ENCODE measurements around the gene RBL2. TPM values are rescaled to one million over a fixed set of nuclear protein-coding genes. Genes with fewer than 3 reads are reported as not detected.

Gene RBL2
- total and polyA plus RNA-seq, 9 of the 15 experiments (the other 6 are each of a cell fraction or from before 2014, with no cell fraction given): 7.8 to 76.3 (median 28.5) TPM

DNA sequence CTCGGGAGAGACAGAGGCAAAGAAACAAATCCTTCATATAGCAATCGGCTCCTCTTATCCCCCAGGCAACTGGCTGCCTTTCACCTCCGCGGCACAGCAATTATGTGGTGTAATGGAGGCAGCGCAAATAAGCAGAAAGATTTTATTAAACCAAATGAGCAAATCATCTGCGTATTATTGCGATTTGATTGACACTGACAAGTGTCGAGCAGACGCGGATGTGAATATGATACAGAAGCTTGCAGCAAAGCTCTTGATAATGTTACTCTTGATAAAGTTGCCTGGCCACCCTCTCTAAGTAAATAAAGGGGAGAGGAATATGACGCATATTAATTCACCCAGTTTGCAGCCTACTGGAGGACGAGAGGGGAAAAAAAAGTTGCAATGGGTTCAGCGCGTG, 95.2 kb downstream of the RBL2 start (continued):
- TF ChIP-seq, protein P1, sequence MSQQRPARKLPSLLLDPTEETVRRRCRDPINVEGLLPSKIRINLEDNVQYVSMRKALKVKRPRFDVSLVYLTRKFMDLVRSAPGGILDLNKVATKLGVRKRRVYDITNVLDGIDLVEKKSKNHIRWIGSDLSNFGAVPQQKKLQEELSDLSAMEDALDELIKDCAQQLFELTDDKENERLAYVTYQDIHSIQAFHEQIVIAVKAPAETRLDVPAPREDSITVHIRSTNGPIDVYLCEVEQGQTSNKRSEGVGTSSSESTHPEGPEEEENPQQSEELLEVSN (IDR thresholded peaks at IDR 0.05; ENCODE audit: borderline replicate concordance in 1 of 2, extremely low read depth in 1 of 2, insufficient read depth in 1 of 2, insufficient read length in 1 of 2, low read depth in 1 of 2, low read length in 1 of 2, poor library complexity in 1 of 2, severe bottlenecking in 1 of 2): no peak
- TF ChIP-seq, protein P2, sequence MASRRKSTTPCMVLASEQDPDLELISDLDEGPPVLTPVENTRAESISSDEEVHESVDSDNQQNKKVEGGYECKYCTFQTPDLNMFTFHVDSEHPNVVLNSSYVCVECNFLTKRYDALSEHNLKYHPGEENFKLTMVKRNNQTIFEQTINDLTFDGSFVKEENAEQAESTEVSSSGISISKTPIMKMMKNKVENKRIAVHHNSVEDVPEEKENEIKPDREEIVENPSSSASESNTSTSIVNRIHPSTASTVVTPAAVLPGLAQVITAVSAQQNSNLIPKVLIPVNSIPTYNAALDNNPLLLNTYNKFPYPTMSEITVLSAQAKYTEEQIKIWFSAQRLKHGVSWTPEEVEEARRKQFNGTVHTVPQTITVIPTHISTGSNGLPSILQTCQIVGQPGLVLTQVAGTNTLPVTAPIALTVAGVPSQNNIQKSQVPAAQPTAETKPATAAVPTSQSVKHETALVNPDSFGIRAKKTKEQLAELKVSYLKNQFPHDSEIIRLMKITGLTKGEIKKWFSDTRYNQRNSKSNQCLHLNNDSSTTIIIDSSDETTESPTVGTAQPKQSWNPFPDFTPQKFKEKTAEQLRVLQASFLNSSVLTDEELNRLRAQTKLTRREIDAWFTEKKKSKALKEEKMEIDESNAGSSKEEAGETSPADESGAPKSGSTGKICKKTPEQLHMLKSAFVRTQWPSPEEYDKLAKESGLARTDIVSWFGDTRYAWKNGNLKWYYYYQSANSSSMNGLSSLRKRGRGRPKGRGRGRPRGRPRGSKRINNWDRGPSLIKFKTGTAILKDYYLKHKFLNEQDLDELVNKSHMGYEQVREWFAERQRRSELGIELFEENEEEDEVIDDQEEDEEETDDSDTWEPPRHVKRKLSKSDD (conservative IDR thresholded peaks at IDR 0.05; ENCODE audit: low read length): no peak
- TF ChIP-seq ZNF644 (tag; IDR thresholded peaks at IDR 0.05; ENCODE audit: low read depth) (no peak), PRPF4 (IDR thresholded peaks at IDR 0.05; ENCODE audit: insufficient read depth, low read depth, low read length, poor library complexity, severe bottlenecking) (no peak), MBD2 (IDR thresholded peaks at IDR 0.05; ENCODE audit: borderline replicate concordance, low read depth) (no peak)
- TF ChIP-seq, protein P3, sequence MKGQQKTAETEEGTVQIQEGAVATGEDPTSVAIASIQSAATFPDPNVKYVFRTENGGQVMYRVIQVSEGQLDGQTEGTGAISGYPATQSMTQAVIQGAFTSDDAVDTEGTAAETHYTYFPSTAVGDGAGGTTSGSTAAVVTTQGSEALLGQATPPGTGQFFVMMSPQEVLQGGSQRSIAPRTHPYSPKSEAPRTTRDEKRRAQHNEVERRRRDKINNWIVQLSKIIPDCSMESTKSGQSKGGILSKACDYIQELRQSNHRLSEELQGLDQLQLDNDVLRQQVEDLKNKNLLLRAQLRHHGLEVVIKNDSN (CRISPR knock-in tag; IDR thresholded peaks at IDR 0.05): no peak
- TF ChIP-seq, protein P4, sequence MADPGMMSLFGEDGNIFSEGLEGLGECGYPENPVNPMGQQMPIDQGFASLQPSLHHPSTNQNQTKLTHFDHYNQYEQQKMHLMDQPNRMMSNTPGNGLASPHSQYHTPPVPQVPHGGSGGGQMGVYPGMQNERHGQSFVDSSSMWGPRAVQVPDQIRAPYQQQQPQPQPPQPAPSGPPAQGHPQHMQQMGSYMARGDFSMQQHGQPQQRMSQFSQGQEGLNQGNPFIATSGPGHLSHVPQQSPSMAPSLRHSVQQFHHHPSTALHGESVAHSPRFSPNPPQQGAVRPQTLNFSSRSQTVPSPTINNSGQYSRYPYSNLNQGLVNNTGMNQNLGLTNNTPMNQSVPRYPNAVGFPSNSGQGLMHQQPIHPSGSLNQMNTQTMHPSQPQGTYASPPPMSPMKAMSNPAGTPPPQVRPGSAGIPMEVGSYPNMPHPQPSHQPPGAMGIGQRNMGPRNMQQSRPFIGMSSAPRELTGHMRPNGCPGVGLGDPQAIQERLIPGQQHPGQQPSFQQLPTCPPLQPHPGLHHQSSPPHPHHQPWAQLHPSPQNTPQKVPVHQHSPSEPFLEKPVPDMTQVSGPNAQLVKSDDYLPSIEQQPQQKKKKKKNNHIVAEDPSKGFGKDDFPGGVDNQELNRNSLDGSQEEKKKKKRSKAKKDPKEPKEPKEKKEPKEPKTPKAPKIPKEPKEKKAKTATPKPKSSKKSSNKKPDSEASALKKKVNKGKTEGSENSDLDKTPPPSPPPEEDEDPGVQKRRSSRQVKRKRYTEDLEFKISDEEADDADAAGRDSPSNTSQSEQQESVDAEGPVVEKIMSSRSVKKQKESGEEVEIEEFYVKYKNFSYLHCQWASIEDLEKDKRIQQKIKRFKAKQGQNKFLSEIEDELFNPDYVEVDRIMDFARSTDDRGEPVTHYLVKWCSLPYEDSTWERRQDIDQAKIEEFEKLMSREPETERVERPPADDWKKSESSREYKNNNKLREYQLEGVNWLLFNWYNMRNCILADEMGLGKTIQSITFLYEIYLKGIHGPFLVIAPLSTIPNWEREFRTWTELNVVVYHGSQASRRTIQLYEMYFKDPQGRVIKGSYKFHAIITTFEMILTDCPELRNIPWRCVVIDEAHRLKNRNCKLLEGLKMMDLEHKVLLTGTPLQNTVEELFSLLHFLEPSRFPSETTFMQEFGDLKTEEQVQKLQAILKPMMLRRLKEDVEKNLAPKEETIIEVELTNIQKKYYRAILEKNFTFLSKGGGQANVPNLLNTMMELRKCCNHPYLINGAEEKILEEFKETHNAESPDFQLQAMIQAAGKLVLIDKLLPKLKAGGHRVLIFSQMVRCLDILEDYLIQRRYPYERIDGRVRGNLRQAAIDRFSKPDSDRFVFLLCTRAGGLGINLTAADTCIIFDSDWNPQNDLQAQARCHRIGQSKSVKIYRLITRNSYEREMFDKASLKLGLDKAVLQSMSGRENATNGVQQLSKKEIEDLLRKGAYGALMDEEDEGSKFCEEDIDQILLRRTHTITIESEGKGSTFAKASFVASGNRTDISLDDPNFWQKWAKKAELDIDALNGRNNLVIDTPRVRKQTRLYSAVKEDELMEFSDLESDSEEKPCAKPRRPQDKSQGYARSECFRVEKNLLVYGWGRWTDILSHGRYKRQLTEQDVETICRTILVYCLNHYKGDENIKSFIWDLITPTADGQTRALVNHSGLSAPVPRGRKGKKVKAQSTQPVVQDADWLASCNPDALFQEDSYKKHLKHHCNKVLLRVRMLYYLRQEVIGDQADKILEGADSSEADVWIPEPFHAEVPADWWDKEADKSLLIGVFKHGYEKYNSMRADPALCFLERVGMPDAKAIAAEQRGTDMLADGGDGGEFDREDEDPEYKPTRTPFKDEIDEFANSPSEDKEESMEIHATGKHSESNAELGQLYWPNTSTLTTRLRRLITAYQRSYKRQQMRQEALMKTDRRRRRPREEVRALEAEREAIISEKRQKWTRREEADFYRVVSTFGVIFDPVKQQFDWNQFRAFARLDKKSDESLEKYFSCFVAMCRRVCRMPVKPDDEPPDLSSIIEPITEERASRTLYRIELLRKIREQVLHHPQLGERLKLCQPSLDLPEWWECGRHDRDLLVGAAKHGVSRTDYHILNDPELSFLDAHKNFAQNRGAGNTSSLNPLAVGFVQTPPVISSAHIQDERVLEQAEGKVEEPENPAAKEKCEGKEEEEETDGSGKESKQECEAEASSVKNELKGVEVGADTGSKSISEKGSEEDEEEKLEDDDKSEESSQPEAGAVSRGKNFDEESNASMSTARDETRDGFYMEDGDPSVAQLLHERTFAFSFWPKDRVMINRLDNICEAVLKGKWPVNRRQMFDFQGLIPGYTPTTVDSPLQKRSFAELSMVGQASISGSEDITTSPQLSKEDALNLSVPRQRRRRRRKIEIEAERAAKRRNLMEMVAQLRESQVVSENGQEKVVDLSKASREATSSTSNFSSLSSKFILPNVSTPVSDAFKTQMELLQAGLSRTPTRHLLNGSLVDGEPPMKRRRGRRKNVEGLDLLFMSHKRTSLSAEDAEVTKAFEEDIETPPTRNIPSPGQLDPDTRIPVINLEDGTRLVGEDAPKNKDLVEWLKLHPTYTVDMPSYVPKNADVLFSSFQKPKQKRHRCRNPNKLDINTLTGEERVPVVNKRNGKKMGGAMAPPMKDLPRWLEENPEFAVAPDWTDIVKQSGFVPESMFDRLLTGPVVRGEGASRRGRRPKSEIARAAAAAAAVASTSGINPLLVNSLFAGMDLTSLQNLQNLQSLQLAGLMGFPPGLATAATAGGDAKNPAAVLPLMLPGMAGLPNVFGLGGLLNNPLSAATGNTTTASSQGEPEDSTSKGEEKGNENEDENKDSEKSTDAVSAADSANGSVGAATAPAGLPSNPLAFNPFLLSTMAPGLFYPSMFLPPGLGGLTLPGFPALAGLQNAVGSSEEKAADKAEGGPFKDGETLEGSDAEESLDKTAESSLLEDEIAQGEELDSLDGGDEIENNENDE (IDR thresholded peaks at IDR 0.05; ENCODE audit: low read depth, low read length): no peak
